ENCODE measurements around the gene FECH. TPM values are rescaled to one million over a fixed set of nuclear protein-coding genes. Genes with fewer than 3 reads are reported as not detected.
"Not testable (repeated sequence)": the region's sequence is repeated elsewhere in the genome, so short reads cannot be mapped to it uniquely, and the experiment has no call there.

The FECH gene
- total and polyA plus RNA-seq, 2 donors (not counting 1 experiment from before 2014, with no cell fraction given): 5.8 to 10.4 TPM

- POLR2A ChIA-PET: interaction anchor here (0.6 kb wide), 1 partner anchor 110 kb away, joined by 6 read pairs; no protein-coding TSS in a partner anchor
- CTCF ChIA-PET: not testable (repeated sequence)
Observed at GRCh38 chr18:57592716-57593115, 6.2 kb upstream of the FECH start.

GRCh38 chr18:57589161-57589560, 2.7 kb upstream of the FECH start:
- peaks cover 10 to 14% of the 10 kb centered on the region in 2 donors for H3K4me1 ChIP-seq (ENCODE audit: control insufficient read depth in 2 of 2, insufficient read depth in 2 of 2, low read length in 2 of 2)
- DNase-seq: no peak
- H3K4me1 Mint-ChIP-seq: peaks cover 11% of the 10 kb centered on the region
- no peaks in the 10 kb centered on the region for H3K9me3 ChIP-seq (ENCODE audit: control extremely low read depth in 1 of 3, control insufficient read depth in 2 of 3, insufficient read depth in 1 of 3, low read length in 2 of 3)
- intact Hi-C loops (cut with micrococcal nuclease): loop anchor here (5.0 to 10.0 kb wide), 2 partner anchors 456 to 937 kb away; partner anchors contain the start of genes NEDD4L and WDR7
- ChIA-PET CTCF (no interaction called here), POLR2A (no interaction called here)
- no peak overlapping the region for H3K4me2 ChIP-seq (replicated peaks; ENCODE audit: low read depth, low read length, poor library complexity, severe bottlenecking)
- no peak overlapping the region for H3K27ac ChIP-seq (ENCODE audit: low read length in 2 of 2)
- H3K36me3 ChIP-seq (replicated peaks in 1 of 2; ENCODE audit: control extremely low read depth in 1 of 2, control insufficient read depth in 1 of 2, extremely low read depth in 1 of 2, insufficient read depth in 2 of 2, low read length in 1 of 2): no peaks in the 10 kb centered on the region
- TF ChIP-seq CTCF (IDR thresholded peaks at IDR 0.05) (no peak), EZH2 (IDR thresholded peaks at IDR 0.05; ENCODE audit: borderline replicate concordance, insufficient read depth, low read depth, low read length, poor library complexity, severe bottlenecking) (no peak)
- H3K79me2 ChIP-seq (ENCODE audit: control insufficient read depth, insufficient read depth, low read length): no peaks in the 10 kb centered on the region
- H4K20me1 ChIP-seq (ENCODE audit: control insufficient read depth, insufficient read depth, low read length, poor library complexity, severe bottlenecking): no peaks in the 10 kb centered on the region
- no peak overlapping the region for H3K4me3 Mint-ChIP-seq
- H3K9ac ChIP-seq (ENCODE audit: low read length): no peak overlapping the region
- H2AFZ ChIP-seq (ENCODE audit: insufficient read depth, low read depth, low read length, poor library complexity, severe bottlenecking): no peak overlapping the region
- H3K9me3 Mint-ChIP-seq (ENCODE audit: insufficient read depth): no peaks in the 10 kb centered on the region
- no peak overlapping the region for H3K27ac Mint-ChIP-seq
- H3K4me3 ChIP-seq (ENCODE audit: control extremely low read depth in 1 of 5, extremely low read depth in 1 of 5, insufficient read depth in 1 of 5, low read depth in 2 of 5, low read length in 4 of 5): no peak overlapping the region
- H3K27me3 ChIP-seq (replicated peaks in 1 of 4; ENCODE audit: control extremely low read depth in 1 of 4, control insufficient read depth in 3 of 4, insufficient read depth in 4 of 4, low read length in 3 of 4): no peaks in the 10 kb centered on the region
- no peaks in the 10 kb centered on the region for H3K27me3 Mint-ChIP-seq
- no CpG with 5 or more reads among the region's 2 CpGs for WGBS (ENCODE audit: insufficient coverage)
- ATAC-seq (ENCODE audit: low read depth): no peak

More at GRCh38 chr18:57592716-57593115, 6.2 kb upstream of the FECH start:
- H3K27ac ChIP-seq (ENCODE audit: low read length in 2 of 2); H3K9me3 Mint-ChIP-seq (ENCODE audit: insufficient read depth); H2AFZ ChIP-seq (ENCODE audit: insufficient read depth, low read depth, low read length, poor library complexity, severe bottlenecking); DNase-seq; H3K27ac Mint-ChIP-seq; H3K9ac ChIP-seq (ENCODE audit: low read length); H3K4me1 ChIP-seq (ENCODE audit: control insufficient read depth in 2 of 2, insufficient read depth in 2 of 2, low read length in 2 of 2); H3K27me3 Mint-ChIP-seq; H3K27me3 ChIP-seq (replicated peaks in 1 of 4; ENCODE audit: control extremely low read depth in 1 of 4, control insufficient read depth in 3 of 4, insufficient read depth in 4 of 4, low read length in 3 of 4); intact Hi-C loops (cut with micrococcal nuclease); H3K4me1 Mint-ChIP-seq; H3K36me3 ChIP-seq (replicated peaks in 1 of 2; ENCODE audit: control extremely low read depth in 1 of 2, control insufficient read depth in 1 of 2, extremely low read depth in 1 of 2, insufficient read depth in 2 of 2, low read length in 1 of 2); H3K4me3 ChIP-seq (ENCODE audit: control extremely low read depth in 1 of 5, extremely low read depth in 1 of 5, insufficient read depth in 1 of 5, low read depth in 2 of 5, low read length in 4 of 5); H3K4me3 Mint-ChIP-seq; ATAC-seq (ENCODE audit: low read depth); H3K9me3 ChIP-seq (ENCODE audit: control extremely low read depth in 1 of 3, control insufficient read depth in 2 of 3, insufficient read depth in 1 of 3, low read length in 2 of 3); H3K79me2 ChIP-seq (ENCODE audit: control insufficient read depth, insufficient read depth, low read length); H3K4me2 ChIP-seq (replicated peaks; ENCODE audit: low read depth, low read length, poor library complexity, severe bottlenecking); H4K20me1 ChIP-seq (ENCODE audit: control insufficient read depth, insufficient read depth, low read length, poor library complexity, severe bottlenecking): not testable (repeated sequence)
- WGBS (ENCODE audit: insufficient coverage): 57% methylated on average over 1 of the region's 4 CpGs

Measured in B cell (primary cell).